Left renal cortex interstitium (tissue), 4 donors: ENCODE measurements around the gene CCDC178. TPM values are rescaled to one million over a fixed set of nuclear protein-coding genes. Genes with fewer than 3 reads are reported as not detected.
"Not testable (repeated sequence)": the region's sequence is repeated elsewhere in the genome, so short reads cannot be mapped to it uniquely, and the experiment has no call there.

ENCODE experiments used
- DNase-seq, 4 donors: peaks; one replicate each; pipeline ENCODE4 v3.0.0-alpha.2; 2013; ENCODE audit warnings: low read depth in 4 of 4, low spot score in 2 of 4, missing footprints in 1 of 4
- polyA plus RNA-seq, 4 donors: library from polyadenylated mRNA; unstranded; fragments of 120-200 nt; gene quantifications; one replicate each; pipeline ENCODE4 v1.2.1, GENCODE V29; 2013; ENCODE audit not compliant: insufficient read length in 4 of 4

Gene CCDC178
- polyA plus RNA-seq, 4 donors, result 1.4 to 2.0 (median 1.8) TPM

DNA sequence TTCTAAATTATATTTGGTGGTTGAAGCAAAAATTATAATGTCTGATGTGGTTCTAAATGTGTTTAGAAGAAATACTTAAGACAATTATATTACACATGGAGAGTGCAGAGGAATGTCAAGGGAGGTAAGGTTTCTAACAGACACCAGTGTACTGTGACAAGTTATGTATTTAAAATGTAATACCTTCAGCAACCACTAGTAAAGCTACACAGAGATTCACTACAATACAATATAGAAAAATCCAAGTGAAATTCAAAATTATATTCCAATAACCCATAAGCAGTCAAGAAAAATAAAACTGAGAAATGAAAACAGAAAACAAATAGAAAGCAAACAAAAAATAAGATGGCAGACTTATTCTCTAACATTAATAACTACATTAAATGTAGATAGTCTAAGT is 418.2 kb downstream of the CCDC178 start:
- no peak for DNase-seq

DNA sequence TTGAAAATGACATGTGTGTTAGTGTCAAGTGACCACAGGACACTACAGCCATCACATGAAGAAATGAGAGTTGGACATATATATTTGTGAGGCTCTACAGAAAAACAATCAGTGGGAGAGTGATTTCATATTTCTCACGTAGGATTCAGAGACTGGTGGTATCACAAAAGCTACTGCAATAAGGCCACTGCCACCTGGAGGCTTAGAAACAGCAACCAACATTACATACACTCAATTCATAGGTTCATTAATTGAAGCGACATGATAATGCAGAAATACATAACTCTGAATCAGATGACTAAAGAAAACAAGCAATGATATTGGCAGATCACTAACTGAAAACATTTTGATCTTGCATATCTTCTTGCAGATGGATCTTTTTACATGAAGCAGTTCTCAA is 419.6 kb downstream of the CCDC178 start:
- no peak for DNase-seq

DNA sequence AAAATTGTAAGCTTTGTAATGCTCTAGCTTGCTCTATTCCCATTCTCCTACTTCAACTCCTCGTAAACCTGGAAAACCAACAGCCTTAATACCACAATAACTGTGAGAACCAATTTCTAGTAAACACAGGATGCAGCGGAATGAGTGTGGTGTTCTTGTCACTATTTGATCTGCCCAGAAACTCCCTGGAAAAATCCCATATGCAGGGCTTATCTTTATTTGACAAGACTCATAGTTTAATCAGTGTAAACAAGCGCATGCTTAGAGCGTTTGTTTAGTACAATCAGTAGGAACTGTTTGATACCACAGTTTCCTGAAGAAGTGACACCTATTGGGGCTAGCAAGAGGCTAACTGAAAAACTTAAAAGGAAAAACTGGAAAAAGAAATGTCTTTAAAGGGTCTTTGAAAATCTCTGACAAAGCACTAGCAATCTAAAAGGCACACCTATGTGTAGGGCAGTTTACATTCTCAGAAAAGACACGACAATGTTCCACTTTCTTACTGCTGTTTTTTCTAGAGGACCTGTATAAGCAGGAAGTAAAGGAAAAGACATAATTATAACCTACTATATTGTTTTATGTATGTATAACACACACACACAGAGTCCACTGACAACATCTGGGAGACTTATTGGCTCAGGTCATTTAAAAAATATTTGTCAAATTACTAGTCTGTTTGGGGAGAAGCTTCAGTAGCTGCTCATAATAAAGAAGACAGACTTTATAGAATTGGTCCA is 426.3 kb downstream of the CCDC178 start:
- DNase-seq, result no peak

DNA sequence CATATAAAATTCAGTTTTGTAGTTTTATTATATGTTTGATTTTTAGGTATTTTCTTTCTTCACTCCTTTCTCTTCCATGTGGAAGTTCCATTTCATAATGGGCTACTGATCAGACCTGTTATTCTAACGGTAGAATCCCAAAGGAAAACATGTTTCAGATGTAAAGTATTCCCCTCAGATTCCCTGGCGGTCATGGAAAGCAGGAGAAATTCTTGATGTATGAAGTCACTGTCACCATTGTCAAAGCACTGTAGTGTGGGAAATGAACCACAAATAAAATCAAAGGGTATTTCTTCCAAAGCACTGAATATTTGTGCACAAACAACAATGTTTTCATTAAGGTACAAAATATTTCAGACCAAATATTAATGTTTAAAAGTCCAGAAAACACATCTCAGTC is 430.4 kb downstream of the CCDC178 start:
- no peak for DNase-seq

DNA sequence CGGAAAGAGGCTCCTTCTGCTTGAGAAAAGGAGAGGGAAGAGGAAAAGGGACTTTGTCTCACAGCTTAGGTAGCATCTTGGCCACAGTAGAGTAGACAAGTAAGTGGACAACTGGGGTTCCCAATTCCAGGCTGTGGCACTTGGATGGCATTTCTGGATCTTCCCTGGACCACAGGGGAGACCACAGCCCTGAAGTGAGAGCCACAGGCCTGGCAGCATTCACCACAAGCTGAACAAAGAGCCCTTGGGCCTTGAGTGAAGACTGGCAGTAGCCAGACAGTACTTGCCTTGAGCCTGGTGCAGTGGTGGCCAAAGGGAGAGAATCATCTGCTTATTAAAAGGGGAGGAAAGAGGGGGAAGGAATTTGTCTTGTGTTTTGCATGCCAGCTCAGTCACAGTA is 441.6 kb downstream of the CCDC178 start:
- no peak for DNase-seq

DNA sequence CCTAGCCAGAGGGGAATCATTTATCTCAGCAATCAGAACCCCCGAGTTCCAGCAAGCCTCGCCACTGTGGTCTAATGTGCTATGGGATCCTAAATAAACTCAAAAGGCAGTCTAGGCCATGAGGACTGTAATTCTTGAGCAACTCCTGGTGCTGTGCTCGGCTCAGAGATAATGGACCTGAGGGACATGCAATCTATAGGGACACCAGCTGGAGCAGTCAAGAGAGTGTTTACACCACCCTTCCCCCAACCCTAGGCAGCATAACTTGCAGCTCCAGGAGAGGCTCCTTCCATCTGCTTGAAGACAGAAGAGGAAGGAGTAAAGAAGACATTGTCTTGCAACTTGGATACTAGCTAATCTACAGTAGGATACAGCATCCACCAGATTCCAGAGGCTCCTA is 442.2 kb downstream of the CCDC178 start:
- no peak for DNase-seq

DNA sequence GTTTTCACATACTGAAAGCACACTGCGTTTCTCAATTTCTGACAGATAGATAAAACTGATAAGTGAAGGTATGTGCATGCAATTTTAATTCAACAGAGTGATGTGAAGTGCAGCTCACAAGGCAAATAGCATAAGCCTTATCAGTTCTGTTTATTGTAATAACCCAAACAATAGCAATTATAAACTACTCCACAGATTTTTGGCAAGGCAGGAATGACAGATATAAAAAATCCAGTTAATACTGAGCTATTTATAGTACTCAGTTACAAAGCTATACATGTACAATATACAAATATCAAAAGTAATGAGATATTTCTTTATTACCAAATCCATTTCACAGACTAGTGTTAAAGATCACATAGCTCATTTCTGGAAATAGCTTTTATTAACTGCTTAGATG is 456.8 kb downstream of the CCDC178 start:
- no peak for DNase-seq

DNA sequence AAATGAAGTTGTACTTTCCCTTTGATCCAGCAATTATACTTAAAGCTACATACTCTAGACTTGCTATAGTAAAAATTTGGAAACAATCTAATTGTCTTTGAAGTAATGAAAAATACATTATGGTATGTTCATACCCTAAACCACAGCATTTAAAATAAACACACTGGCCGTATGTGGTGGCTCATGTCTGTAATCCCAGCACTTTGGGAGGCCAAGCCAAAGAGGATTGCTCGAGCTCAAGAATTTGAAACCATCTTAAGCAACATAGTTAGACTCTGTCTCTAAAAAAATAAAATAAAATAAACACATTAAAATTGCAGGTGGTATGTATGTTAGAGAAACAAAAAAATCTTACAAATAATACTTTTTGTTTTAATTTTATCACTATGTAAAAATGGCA is 459.6 kb downstream of the CCDC178 start:
- DNase-seq, result no peak

DNA sequence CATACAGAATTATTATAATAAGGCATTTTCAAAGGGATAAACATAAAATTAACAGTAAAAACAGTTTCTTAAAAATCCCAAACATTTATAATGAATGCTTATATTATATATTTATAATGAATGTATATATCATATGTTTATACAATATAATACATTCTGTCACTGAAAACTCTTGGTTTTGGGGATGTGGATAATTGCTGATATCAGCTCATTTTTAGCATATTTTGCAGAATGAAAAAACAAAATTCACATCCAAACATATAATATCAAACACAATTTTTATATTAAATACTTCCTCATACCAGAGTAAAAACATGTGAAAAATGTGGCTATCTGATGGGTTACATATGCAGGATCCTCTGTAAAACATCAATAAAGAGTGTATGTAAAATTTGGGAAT is 465.0 kb downstream of the CCDC178 start:
- no peak for DNase-seq

DNA sequence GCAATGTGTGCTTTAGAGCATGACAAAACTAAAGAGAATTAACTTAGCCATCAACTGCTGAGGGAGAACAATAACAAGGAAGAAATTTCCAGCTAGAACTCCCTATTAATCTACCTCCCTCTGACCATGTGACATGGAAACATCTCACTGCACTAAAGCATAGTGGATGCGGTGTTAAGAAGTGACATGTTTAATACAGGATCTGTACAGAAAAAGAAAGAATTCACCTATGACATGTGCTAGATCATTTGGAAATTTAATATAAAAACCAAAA is 465.4 kb downstream of the CCDC178 start:
- no peak for DNase-seq

DNA sequence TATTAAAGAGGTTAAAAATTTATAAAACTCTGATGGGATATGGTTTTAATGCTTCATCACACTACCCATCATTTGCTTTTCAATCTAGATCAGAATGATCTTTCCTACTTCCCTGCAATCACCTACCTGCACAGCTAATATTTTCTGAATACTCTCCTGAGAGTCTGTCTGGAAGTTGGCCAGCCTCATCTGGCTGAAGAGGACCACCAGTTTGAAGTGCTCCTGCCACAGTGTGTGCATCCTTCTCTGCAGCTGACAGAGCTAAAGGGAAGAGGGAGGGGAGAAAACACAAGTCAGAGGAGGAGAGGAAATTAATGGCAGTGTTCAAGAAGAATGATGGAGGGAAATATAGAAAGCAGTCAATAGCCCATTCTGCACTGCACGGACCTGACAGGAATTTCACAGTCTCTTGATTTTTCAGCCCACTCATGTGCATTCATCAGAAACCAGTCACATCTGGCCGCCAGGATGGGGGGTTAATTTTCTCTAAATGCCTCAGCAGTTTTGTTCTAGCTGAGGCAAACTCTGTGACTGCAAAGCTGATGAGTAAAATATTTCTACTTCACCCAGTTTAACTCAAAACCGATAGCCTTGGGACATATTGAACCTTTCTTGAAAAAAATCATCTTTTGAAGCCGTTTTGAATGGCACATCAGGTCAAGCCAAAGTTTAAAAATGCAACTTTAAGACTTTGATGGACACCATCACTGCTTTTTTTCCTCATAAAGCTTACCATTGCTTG is 465.9 kb downstream of the CCDC178 start:
- peak in 3 of 4 donors; percentile 38 to 54 (median 39) for DNase-seq

DNA sequence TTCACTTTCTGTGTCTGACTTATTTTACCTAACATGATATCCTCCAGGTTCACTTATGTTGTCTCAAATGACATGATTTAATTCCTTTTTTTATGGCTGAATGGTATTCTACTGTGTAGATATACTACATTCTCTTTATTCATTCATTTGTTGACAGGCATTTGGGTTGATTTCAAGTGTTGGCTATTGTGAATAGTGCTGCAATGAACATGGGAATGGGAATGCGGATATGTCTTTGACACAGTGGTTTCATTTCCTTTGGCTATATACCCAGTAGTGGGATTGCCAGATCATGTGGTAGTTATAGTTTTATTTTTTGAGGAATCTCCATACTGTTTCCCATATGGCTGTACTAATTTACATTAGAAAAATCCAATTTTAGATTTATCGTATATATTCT is 472.3 kb downstream of the CCDC178 start:
- DNase-seq, result no peak

DNA sequence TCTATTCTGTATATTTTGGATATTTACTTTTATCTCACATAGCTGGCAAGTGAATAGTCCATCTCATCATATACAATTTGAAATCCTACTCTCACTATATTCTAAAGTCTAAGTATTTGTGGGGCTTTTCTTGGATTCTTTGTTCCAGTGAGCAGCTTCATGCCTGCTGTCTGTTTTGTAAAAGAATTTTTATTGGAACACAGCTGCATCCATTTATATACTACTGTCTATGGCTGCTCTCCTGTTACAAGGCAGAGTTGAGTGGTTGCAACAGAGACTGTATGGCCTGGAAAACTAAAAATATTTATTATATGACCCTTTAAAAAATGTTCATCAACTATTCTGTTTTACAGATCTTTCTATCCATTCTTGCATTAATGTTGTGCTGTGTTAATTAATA is 474.4 kb downstream of the CCDC178 start:
- no peak for DNase-seq

DNA sequence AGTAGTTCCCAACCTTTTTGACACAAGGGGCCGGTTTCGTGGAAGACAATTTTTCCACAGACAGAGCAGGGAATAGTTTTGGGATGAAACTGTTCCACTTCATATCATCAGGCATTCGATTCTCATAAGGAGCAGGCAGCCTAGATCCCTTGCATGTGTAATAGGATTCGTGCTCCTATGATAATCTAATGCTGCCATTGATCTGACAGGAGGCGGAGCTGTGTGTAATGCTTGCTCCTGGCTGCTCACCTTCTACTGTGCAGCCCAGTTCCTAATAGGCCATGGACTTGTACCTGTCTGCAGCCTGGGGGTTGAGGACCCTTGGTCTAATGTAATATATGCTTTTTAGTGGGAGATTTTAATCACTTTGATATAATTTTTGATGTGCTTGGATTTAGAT is 479.0 kb downstream of the CCDC178 start:
- no peak for DNase-seq

DNA sequence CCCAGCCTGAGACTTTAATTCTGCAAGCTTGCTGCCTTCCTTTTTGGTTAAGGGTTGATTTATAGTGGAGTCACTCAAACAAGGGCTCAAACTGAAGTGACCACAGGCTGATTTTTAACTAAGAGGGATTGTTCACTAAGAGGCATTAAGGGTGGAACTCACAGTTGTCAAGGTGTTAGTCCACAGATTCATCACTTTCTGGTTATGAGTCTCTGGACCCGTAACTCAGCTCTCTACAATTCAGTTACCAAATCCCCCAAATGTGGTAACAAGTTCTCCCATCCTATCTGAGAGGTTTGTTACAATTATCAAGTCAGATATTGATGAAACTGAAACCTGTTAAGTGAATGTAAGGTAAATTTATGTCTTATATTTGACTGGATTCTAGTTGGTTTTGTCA is 481.8 kb downstream of the CCDC178 start:
- DNase-seq, result no peak

DNA sequence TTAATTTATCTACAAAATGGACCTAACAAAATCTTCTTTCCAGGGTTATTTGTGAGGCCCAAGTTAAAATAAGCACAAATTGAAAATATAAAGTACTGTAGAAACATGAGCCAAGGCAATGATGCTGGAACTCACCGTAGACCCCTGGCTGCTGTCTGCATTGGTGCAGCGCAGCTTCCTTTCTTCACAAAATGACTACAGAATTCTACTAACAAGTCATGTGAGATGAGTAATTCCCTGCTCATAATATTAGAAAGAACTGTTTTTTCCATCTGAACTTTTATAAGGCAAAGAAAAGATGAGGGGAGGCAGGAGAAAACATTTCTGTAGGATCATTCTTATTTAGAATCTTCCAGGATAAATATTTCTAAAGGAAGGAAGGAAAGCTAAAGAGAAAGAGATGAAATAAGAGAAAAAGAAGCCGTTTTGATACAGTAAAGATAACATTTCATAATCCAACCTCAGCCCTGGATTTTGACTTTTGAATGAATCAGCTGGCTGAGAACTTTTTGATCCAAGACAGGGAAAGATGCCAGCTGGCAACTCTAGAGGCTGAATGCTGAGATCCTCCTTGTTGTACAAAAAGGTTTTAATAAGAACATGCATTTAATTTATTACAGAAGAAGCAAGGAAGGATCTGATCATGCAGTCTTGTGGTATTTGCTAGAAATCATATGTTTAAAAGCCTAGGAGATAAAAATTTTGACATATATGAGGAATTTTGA is 483.8 kb downstream of the CCDC178 start:
- no peak for DNase-seq

DNA sequence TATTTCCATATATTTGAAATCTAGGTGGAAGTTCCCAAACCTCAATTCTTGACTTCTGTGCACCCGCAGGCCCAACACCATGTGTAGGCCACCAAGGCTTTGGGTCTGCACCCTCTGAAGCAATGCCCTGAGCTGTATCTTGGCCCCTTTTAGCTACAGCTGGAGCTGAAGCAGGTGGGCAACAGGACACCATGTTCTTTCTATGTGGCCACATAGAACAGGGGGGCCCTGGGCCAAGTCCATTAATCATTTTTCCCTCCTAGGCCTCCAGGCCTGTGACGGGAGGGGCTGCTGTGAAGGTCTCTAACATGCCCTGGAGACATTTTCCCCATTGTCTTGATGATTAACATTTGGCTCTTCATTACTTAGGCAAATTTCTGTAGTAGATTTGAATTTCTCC is 488.2 kb downstream of the CCDC178 start:
- DNase-seq, result not testable (repeated sequence)

DNA sequence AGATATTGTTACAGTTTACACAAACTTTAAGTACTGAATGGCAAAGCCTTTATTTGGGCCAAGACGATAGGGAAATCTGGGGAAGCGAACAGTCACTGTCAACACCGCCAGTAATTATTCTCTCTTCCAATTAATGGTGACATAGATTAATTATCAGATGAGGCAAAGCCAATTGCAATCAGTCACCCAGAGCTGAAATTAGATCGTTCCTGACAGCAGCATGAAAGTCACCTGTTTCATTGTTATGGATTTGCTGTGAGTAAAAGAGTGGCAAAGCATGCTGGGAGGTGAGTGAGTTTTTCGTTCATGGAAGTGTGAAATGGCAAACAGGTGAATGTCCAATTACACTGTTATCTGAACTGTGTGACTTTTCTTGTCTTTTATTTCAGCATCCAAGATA is 502.9 kb downstream of the CCDC178 start:
- DNase-seq, result no peak

DNA sequence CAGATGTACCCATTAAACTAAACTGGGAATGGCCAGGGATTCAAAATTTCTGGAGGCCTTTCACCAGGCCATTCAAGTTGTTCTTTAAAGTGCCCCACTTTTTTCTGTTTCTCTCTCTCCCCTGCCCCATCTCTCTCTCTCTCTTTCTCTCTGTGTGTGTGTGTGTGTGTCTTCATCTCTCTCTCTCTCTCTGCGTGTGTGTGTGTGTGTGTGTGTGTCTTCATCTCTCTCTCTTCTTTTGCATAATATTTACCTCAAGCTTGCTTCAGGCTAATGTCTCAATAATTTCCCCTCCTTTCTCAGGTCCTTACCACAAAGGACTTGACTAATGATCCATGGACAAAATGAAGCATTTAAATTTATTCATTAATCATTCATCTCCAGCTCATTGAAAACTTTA is 503.5 kb downstream of the CCDC178 start:
- no peak for DNase-seq

DNA sequence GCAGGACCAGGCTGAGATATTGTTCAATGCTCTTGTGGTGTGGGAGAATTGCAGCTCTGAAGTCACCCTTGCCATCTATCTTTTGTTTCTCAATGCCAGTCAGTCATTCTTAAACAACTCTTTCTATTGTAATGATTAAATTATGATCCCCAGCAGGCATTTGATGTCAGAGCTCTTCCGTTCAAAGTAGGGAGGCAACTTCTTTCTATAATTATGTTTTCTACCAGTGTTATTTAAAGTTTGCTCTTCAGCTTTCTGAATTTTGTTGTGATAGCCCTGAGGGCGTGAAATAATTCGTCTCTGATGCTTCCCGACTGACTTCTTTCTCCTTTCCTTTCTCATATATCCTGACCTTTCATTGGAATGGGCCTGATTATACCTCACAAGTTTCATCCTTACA is 506.3 kb downstream of the CCDC178 start:
- no peak for DNase-seq

DNA sequence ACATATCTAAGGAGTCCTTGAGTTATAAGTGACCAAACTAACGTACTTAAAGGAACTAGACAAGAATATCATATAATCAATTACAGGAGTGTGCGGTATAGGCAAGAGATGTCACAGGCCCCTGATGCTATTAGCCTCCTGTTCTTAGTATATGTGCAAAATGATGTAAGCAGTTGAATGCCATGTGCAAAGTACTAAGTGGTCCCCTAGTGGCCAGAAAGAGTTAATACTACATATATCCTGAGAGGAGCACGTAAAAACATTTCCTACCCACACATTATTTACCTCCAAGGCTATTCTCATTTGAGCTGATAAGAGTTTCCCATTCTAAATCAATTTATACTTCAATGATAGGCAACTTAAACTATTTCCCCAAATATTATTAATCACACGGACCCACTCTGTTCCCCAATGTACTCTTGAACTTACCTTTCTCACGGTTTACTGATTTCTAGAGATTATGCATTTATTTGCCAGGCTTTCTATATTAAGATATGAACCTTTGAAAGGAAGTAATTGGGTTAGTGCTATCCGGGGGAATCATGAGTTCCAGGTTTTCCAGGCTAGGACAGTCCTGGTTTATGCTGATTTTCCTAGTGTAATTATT is 509.7 kb downstream of the CCDC178 start:
- DNase-seq, result no peak

DNA sequence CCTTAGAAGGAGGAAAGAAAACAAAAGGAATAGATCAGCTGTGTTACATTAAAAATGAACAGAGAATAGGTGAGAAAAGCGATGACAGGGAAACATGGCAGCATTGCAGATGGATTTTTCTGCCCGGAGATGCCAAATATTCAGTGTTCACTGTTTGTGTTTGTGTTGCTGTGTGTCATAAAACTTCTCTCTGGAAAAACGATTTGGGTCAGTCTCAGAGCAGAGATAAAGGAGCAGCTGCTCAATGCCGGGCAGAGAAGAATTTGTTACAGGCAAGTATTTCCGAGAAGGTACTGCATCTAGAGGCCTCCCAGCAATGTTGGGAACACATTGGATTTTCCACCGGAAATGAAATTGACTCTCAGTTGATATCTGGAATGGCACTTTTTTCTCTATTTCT is 511.3 kb downstream of the CCDC178 start:
- no peak for DNase-seq
